HepG2 (cell line): Measurements from ENCODE around the gene KIF6.

ENCODE experiments used
- HIVEP1 ChIP-seq: sonication (generic); formaldehyde crosslinking; IDR thresholded peaks from 2 replicates; pipeline ENCODE4 v1.4.0; 2020; ENCODE audit warnings: mild to moderate bottlenecking, missing genetic modification reagents
- RAD21 ChIP-seq: fragments of 450-650 bp; formaldehyde crosslinking; IDR thresholded peaks from 2 replicates; pipeline ENCODE4 v1.5.0; 2020; ENCODE audit warnings: mild to moderate bottlenecking
- ZSCAN29 ChIP-seq: sonication (generic); formaldehyde crosslinking; conservative IDR thresholded peaks from 2 replicates; pipeline ENCODE4 v1.4.0; 2020; ENCODE audit warnings: mild to moderate bottlenecking, missing genetic modification reagents

- TF ChIP-seq RAD21 (CRISPR knock-in tag), result no peak
- TF ChIP-seq HIVEP1 (CRISPR knock-in tag), result no peak
- TF ChIP-seq ZSCAN29 (CRISPR knock-in tag), result no peak
Measured at GRCh38 chr6:39573541-39573940, 151.7 kb downstream of the KIF6 start.
